Measurements from ENCODE around the gene KCNN4. TPM values are rescaled to one million over a fixed set of nuclear protein-coding genes. Genes with fewer than 3 reads are reported as not detected.

Gene KCNN4
- total RNA-seq, 4 donors from 2014 or later, result 1.1 to 4.1 (median 1.7) TPM; not detected in 1

DNA sequence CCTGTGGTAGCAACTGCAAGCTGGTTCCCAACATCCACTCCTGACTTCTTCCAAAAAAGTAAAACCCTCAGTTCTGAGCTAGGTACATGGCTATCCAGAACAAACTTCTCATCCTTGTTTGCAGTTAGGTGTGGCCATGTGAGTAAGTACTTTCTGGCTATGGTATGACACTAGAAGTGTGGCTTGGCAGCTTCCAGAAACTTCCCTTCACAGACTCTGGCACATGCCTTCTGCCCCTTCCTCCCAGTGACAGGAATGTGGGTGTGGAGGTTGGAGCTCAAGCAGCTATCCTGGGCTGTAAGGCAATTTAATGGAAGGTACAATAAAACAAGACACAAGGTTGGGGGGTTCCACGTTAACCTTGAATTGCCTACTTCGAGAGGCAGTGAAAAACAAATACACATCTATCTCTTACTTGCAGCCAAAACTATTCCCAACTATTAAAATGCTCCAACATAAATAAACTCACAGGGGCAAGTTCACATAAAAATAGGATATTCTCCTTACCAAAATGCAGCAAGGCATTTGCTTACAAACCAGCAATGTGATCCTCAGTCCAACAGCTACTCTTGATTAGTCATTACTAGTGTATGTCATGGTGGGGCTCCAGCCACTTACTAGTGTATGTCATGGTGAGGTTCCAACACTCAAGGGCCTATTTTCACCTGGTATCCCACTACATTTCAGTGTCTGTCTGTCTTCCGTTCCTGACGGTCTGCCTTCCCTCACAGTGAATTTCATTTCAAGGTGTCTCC, 29.1 kb downstream of the KCNN4 start:
- Histone ChIP-seq H3K4me3 (no peak overlapping the region), H3K9me3 (no peaks in the 10 kb centered on the region), H3K27me3 (no peaks in the 10 kb centered on the region), H3K4me1 (peaks cover 5 to 19% of the 10 kb centered on the region in 2 donors), H3K36me3 (peaks cover 0 to 40% of the 10 kb centered on the region in 2 donors), H3K27ac (peak overlapping the region in 1 of 4 donors; percentile 14)
- in situ Hi-C loops (cut with MboI; ENCODE audit: low sequenced_read_pairs in 4 of 4), result no loop called here
- intact Hi-C loops (cut with DNase I; ENCODE audit: low total_unique reads), result loop anchor here (10.0 kb wide), 1 partner anchor 217 kb away; the partner anchor contains the start of gene ZNF575
- no peak for TF ChIP-seq POLR2A (IDR thresholded peaks at IDR 0.05)
- TF ChIP-seq, protein P1, sequence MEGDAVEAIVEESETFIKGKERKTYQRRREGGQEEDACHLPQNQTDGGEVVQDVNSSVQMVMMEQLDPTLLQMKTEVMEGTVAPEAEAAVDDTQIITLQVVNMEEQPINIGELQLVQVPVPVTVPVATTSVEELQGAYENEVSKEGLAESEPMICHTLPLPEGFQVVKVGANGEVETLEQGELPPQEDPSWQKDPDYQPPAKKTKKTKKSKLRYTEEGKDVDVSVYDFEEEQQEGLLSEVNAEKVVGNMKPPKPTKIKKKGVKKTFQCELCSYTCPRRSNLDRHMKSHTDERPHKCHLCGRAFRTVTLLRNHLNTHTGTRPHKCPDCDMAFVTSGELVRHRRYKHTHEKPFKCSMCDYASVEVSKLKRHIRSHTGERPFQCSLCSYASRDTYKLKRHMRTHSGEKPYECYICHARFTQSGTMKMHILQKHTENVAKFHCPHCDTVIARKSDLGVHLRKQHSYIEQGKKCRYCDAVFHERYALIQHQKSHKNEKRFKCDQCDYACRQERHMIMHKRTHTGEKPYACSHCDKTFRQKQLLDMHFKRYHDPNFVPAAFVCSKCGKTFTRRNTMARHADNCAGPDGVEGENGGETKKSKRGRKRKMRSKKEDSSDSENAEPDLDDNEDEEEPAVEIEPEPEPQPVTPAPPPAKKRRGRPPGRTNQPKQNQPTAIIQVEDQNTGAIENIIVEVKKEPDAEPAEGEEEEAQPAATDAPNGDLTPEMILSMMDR (IDR thresholded peaks at IDR 0.05 in 4 of 5, conservative IDR thresholded peaks at IDR 0.05 in 1 of 5), result no peak
- no peak for ATAC-seq
- no peak for DNase-seq

DNA sequence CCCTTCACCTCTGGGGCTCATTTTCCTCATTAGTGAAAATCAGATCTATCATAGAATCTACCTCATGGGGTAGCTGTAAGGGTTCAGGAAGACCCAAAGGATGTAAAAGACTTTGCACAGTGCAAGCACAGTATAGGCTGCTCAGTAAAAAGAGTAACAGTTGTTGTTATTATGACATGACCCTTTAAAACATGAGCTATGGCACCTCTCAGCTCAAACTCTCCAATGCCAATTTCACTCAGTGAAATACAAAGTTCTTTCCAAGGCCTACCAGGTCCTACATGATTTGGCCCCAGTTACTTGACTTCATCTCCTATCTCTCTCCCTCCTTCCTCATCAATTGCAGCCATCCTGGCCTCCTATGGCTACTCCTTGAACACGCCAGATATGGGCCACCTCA, 30.9 kb downstream of the KCNN4 start:
- ATAC-seq (no peak), DNase-seq (no peak)
- no peak overlapping the region for H3K4me3 ChIP-seq
- no peaks in the 10 kb centered on the region for H3K27me3 ChIP-seq
- no peak for TF ChIP-seq POLR2A (IDR thresholded peaks at IDR 0.05)
- TF ChIP-seq, protein P1 (IDR thresholded peaks at IDR 0.05 in 4 of 5, conservative IDR thresholded peaks at IDR 0.05 in 1 of 5), result no peak
- H3K27ac ChIP-seq, result no peak overlapping the region
- no peaks in the 10 kb centered on the region for H3K9me3 ChIP-seq
- intact Hi-C loops (cut with DNase I; ENCODE audit: low total_unique reads), result loop anchor here (10.0 kb wide), 1 partner anchor 215 kb away; the partner anchor contains the start of gene ZNF575
- in situ Hi-C loops (cut with MboI; ENCODE audit: low sequenced_read_pairs in 4 of 4), result loop anchor here in 2 of 4 donors (5.0 kb wide), 2 partner anchors 32 to 37 kb away; partner anchors contain the start of gene KCNN4 (in 1 of the 2)
- H3K4me1 ChIP-seq, result peaks cover 5 to 19% of the 10 kb centered on the region in 2 donors
- H3K36me3 ChIP-seq, result peaks cover 0 to 55% of the 10 kb centered on the region in 2 donors

DNA sequence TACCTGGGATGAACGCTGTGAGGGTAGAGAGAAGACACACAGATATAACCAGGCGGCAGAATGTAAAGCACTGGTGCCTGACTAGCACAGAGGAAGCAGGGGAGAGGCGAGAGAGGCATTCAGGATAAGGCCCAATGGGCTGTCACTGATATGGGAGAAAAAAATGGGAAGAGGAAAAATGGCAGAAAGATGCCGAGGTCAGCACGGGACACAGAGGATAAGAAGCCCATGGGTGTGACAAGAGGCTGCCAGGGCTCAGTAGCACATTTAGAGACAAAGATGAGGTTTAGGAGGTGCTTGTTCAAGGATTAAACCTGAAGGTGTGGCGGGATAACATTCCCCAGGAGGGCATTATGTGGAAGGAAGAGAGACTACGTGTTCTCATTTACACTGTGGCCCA, 31.6 kb downstream of the KCNN4 start:
- H3K27ac ChIP-seq, result no peak overlapping the region
- no peaks in the 10 kb centered on the region for H3K9me3 ChIP-seq
- no peak overlapping the region for H3K4me3 ChIP-seq
- DNase-seq (no peak), ATAC-seq (no peak)
- H3K4me1 ChIP-seq, result peaks cover 5 to 19% of the 10 kb centered on the region in 2 donors
- intact Hi-C loops (cut with DNase I; ENCODE audit: low total_unique reads), result no loop called here
- peaks cover 0 to 63% of the 10 kb centered on the region in 2 donors for H3K36me3 ChIP-seq
- no peak for TF ChIP-seq POLR2A (IDR thresholded peaks at IDR 0.05)
- TF ChIP-seq, protein P1 (IDR thresholded peaks at IDR 0.05 in 4 of 5, conservative IDR thresholded peaks at IDR 0.05 in 1 of 5), result no peak
- in situ Hi-C loops (cut with MboI; ENCODE audit: low sequenced_read_pairs in 4 of 4), result loop anchor here in 2 of 4 donors (5.0 kb wide), 2 partner anchors 33 to 38 kb away; partner anchors contain the start of gene KCNN4 (in 1 of the 2)
- no peaks in the 10 kb centered on the region for H3K27me3 ChIP-seq

DNA sequence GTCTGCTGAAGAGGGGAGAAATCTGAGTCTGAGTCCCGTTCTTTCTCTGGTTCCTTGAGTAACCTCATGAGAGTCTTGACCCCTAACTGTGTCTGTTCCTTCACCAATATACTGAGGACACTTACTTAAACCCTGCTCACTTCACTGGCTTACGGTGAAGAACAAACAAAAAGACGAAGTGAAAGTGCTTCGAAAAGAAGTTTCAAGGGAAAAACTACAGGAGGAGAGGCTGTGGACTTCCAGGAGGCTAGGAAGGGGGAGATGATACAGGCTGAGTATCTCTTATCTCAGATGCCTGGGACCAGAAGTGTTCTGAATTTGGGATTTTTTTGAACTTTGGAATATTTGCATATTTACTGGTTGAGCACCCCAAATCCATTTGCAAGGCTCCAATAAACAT, 32.1 kb downstream of the KCNN4 start:
- intact Hi-C loops (cut with DNase I; ENCODE audit: low total_unique reads), result no loop called here
- DNase-seq, result no peak
- H3K27me3 ChIP-seq, result no peaks in the 10 kb centered on the region
- TF ChIP-seq, protein P1 (IDR thresholded peaks at IDR 0.05 in 4 of 5, conservative IDR thresholded peaks at IDR 0.05 in 1 of 5), result no peak
- no peak for TF ChIP-seq POLR2A (IDR thresholded peaks at IDR 0.05)
- H3K27ac ChIP-seq, result no peak overlapping the region
- ATAC-seq, result no peak
- no peaks in the 10 kb centered on the region for H3K9me3 ChIP-seq
- H3K36me3 ChIP-seq, result peaks cover 0 to 67% of the 10 kb centered on the region in 2 donors
- in situ Hi-C loops (cut with MboI; ENCODE audit: low sequenced_read_pairs in 4 of 4), result loop anchor here in 2 of 4 donors (5.0 kb wide), 2 partner anchors 34 to 39 kb away; partner anchors contain the start of gene KCNN4 (in 1 of the 2)
- H3K4me1 ChIP-seq, result peaks cover 5 to 15% of the 10 kb centered on the region in 2 donors
- no peak overlapping the region for H3K4me3 ChIP-seq

Data from gastrocnemius medialis (tissue), 4 donors.